HepG2 (cell line): Measurements from ENCODE around the gene AGAP1. TPM values are rescaled to one million over a fixed set of nuclear protein-coding genes. Genes with fewer than 3 reads are reported as not detected.

Experiments used
- ATAC-seq: fragments of 200-7000 bp; cut with Tn5 transposase; 3 replicates; pipeline ENCODE4 v1.9.1; 2020; ENCODE audit warnings: mild to moderate bottlenecking, moderate library complexity
- BruUV-seq: library from RNA; stranded (reverse); fragments of 400-500 nt; replicated peaks from 2 replicates; lab custom pipeline; 2021; lab: Mats Ljungman, UMichigan
- CTCF ChIA-PET: fragments of 300-600 bp; formaldehyde crosslinking; extraction: SDS; loops from one replicate; lab custom pipeline; 2021; ENCODE audit warnings: low total read pairs, inconsistent platforms, low intra/inter-chr PET ratio; lab: Yijun Ruan, JAX
- POLR2A ChIA-PET: fragments of 350-600 bp; sonication (Branson Sonifier 250); formaldehyde crosslinking; loops from one replicate; lab custom pipeline; 2020; ENCODE audit warnings: antibody characterized with exemption, inconsistent platforms; lab: Yijun Ruan, JAX
- DNase-seq: peaks from one replicate; pipeline ENCODE4 v3.0.0-alpha.2; 2015; ENCODE audit warnings: low spot score
- FAIRE-seq: peaks from 3 replicates; lab custom pipeline; 2011; peaks lifted over from hg19 to GRCh38; lab: Jason Lieb, UNC
- H2AFZ ChIP-seq: one replicate; pipeline ENCODE4 v1.6.1; 2011; ENCODE audit warnings: low read length, inconsistent platforms
- H3K27ac ChIP-seq: fragments of 300-600 bp; 3 replicates; pipeline ENCODE4 v1.8.0; 2011; ENCODE audit warnings: mixed run types, mild to moderate bottlenecking, mixed read lengths, low read length, inconsistent platforms; ENCODE audit not compliant: insufficient read depth; ENCODE audit errors: extremely low read length
- H3K27me3 ChIP-seq, 2 experiments: fragments of 200-600 bp in 1 of 2; 2 replicates in 1 of 2; 3 replicates in 1 of 2; pipeline versions ENCODE4 v1.6.0 to v1.8.0; 2011; ENCODE audit warnings: low read length in 2 of 2, mild to moderate bottlenecking in 2 of 2, moderate library complexity in 2 of 2, inconsistent platforms in 1 of 2; ENCODE audit not compliant: insufficient read depth in 2 of 2, control insufficient read depth in 1 of 2
- H3K36me3 ChIP-seq, 2 experiments: fragments of 200-600 bp in 1 of 2; replicated peaks in 1 of 2; 2 replicates in 1 of 2; 3 replicates in 1 of 2; pipeline versions ENCODE4 v1.5.1 to v1.8.0; 2011; ENCODE audit warnings: low read length in 2 of 2, inconsistent platforms in 1 of 2; ENCODE audit not compliant: insufficient read depth in 2 of 2, control insufficient read depth in 1 of 2
- H3K4me1 ChIP-seq: 2 replicates; pipeline ENCODE4 v1.5.1; 2012; ENCODE audit warnings: low read length, inconsistent platforms; ENCODE audit not compliant: insufficient read depth
- H3K4me2 ChIP-seq: 2 replicates; pipeline ENCODE4 v1.6.0; 2011; ENCODE audit warnings: low read depth, low read length, inconsistent platforms
- H3K4me3 ChIP-seq, 3 experiments: fragments of 200-600 bp in 1 of 3; sonication (generic), shearing (Covaris generic) in 1 of 3; replicated peaks in 1 of 3; 2 replicates each; pipeline ENCODE4 v1.5.1; 2011 to 2016; ENCODE audit warnings: low read length in 3 of 3, inconsistent platforms in 2 of 3, low read depth in 2 of 3, mild to moderate bottlenecking in 2 of 3, control low read depth in 1 of 3, mixed read lengths in 1 of 3; ENCODE audit not compliant: insufficient read depth in 1 of 3
- H3K79me2 ChIP-seq: one replicate; pipeline ENCODE4 v1.6.1; 2011; ENCODE audit warnings: low read length, inconsistent platforms; ENCODE audit not compliant: insufficient read depth
- H3K9ac ChIP-seq: 2 replicates; pipeline ENCODE4 v1.6.0; 2011; ENCODE audit warnings: mild to moderate bottlenecking, low read depth, low read length, inconsistent platforms; ENCODE audit not compliant: insufficient read depth
- H3K9me3 ChIP-seq: 2 replicates; pipeline ENCODE4 v1.5.1; 2012; ENCODE audit warnings: mild to moderate bottlenecking, low read length
- H4K20me1 ChIP-seq: 2 replicates; pipeline ENCODE4 v1.6.0; 2011; ENCODE audit warnings: inconsistent platforms, mild to moderate bottlenecking, low read length, moderate library complexity; ENCODE audit not compliant: insufficient read depth
- GLI4 ChIP-seq: sonication (generic); formaldehyde crosslinking; IDR thresholded peaks from 2 replicates; pipeline ENCODE4 v1.5.1; 2020; ENCODE audit warnings: missing genetic modification reagents, mild to moderate bottlenecking, moderate library complexity, borderline replicate concordance
- KLF6 ChIP-seq: IDR thresholded peaks from 2 replicates; pipeline ENCODE4 v1.8.0; 2016; ENCODE audit warnings: missing biosample characterization, missing genetic modification reagents
- RFX3 ChIP-seq: IDR thresholded peaks from 2 replicates; pipeline ENCODE4 v1.6.1; 2016; ENCODE audit warnings: missing biosample characterization, missing genetic modification reagents
- ZNF121 ChIP-seq: sonication (generic); formaldehyde crosslinking; IDR thresholded peaks from 2 replicates; pipeline ENCODE4 v1.5.0; 2020; ENCODE audit warnings: mild to moderate bottlenecking, missing genetic modification reagents
- ZNF572 ChIP-seq: sonication (generic); formaldehyde crosslinking; IDR thresholded peaks from 2 replicates; pipeline ENCODE4 v1.5.1; 2020; ENCODE audit warnings: mild to moderate bottlenecking, missing genetic modification reagents
- ZNF574 ChIP-seq: sonication (generic); formaldehyde crosslinking; IDR thresholded peaks from 2 replicates; pipeline ENCODE4 v1.4.0; 2020; ENCODE audit warnings: missing genetic modification reagents
- ZSCAN31 ChIP-seq: sonication (generic); formaldehyde crosslinking; IDR thresholded peaks from 2 replicates; pipeline ENCODE4 v1.5.0; 2020; ENCODE audit warnings: low read depth, mild to moderate bottlenecking, missing genetic modification reagents
- WGBS: methylation state at CpG from one replicate; pipeline ENCODE4 v1.1.6; 2017; ENCODE audit warnings: low lambda C conversion rate; 5-methylcytosine and 5-hydroxymethylcytosine counted together
- in situ Hi-C: cut with HindIII; loops from 2 replicates; pipeline ENCODE4 v1.10.0; 2017; ENCODE audit warnings: low pct_unique_long_range_greater_than_20kb; ENCODE audit not compliant: extremely low pct_ligation_motif_present
- intact Hi-C: fragments of 100-400 bp; cut with micrococcal nuclease; formaldehyde crosslinking; loops from one replicate; pipeline ENCODE4 v1.10.0; 2022; ENCODE audit not compliant: unreplicated experiment
- polyA plus RNA-seq, 8 experiments: library from polyadenylated mRNA; depleted of rRNA in 3 of 8; stranded (reverse) in 7 of 8; unstranded in 1 of 8; fragments of >200 nt; fragmentation: Illumina TruSeq in 4 of 8; extraction: Trizol in 4 of 8; gene quantifications; 2 replicates each; pipeline versions ENCODE4 v1.2.1 to v1.2.3, GENCODE V29; 2011 to 2016; ENCODE audit warnings: low read depth in 4 of 8, missing spikeins in 1 of 8, mixed read lengths in 1 of 8; ENCODE audit not compliant: insufficient read depth in 1 of 8
- total RNA-seq, 5 experiments: library from RNA; depleted of rRNA; stranded (reverse); fragments of >200 nt; fragmentation: Illumina TruSeq; extraction: Trizol; gene quantifications; 2 replicates each; pipeline ENCODE4 v1.2.3, GENCODE V29; 2016; ENCODE audit warnings: low read depth in 1 of 5
- TF ChIP-seq, protein P1 (sequence below): sonication (generic); formaldehyde crosslinking; IDR thresholded peaks from 2 replicates; pipeline ENCODE4 v1.5.1; 2020; ENCODE audit warnings: mild to moderate bottlenecking, missing genetic modification reagents, moderate library complexity
- TF ChIP-seq, protein P2 (sequence below): sonication (generic); formaldehyde crosslinking; IDR thresholded peaks from 2 replicates; pipeline ENCODE4 v1.8.0; 2022; ENCODE audit warnings: mild to moderate bottlenecking, missing genetic modification reagents, borderline replicate concordance

Gene AGAP1
- total and polyA plus RNA-seq, 2 of the 13 experiments (the other 11 are each of a cell fraction or from before 2014, with no cell fraction given) = 21.2 to 32.7 TPM

GRCh38 chr2:236040600-236041328 lies 546.9 kb downstream of the AGAP1 start:
- Histone ChIP-seq H3K36me3 (peaks cover 19 to 32% of the 10 kb centered on the region in 2 experiments), H3K4me2 (no peak overlapping the region), H4K20me1 (no peaks in the 10 kb centered on the region; the same call in 1 of the 2 replicates), H2AFZ (no peak overlapping the region), H3K9ac (no peak overlapping the region), H3K27me3 (no peaks in the 10 kb centered on the region), H3K4me3 (no peak overlapping the region), H3K79me2 (no peaks in the 10 kb centered on the region), H3K4me1 (no peaks in the 10 kb centered on the region), H3K27ac (no peak overlapping the region), H3K9me3 (no peaks in the 10 kb centered on the region)
- intact Hi-C loops (no loop called here), in situ Hi-C loops (no loop called here)
- TF ChIP-seq GLI4 (CRISPR knock-in tag) (no peak), ZNF572 (CRISPR knock-in tag) (no peak), KLF6 (CRISPR knock-in tag) (no peak), ZSCAN31 (CRISPR knock-in tag) (no peak), ZNF121 (CRISPR knock-in tag) (no peak)
- TF ChIP-seq, protein P1, sequence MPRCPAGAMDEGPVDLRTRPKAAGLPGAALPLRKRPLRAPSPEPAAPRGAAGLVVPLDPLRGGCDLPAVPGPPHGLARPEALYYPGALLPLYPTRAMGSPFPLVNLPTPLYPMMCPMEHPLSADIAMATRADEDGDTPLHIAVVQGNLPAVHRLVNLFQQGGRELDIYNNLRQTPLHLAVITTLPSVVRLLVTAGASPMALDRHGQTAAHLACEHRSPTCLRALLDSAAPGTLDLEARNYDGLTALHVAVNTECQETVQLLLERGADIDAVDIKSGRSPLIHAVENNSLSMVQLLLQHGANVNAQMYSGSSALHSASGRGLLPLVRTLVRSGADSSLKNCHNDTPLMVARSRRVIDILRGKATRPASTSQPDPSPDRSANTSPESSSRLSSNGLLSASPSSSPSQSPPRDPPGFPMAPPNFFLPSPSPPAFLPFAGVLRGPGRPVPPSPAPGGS (CRISPR knock-in tag) = no peak
- no peak for FAIRE-seq
- DNase-seq = no peak
- 97% methylated on average over 21 of the region's 21 CpGs for WGBS
- ChIA-PET POLR2A (no interaction called here), CTCF (no interaction called here)
- BruUV-seq = no TSS peak
- ATAC-seq = no peak

- POLR2A ChIA-PET = no interaction called here
- no TSS peak for BruUV-seq
- CTCF ChIA-PET = no interaction called here
- no peaks in the 10 kb centered on the region for H3K4me1 ChIP-seq
- no peak overlapping the region for H3K4me3 ChIP-seq
- in situ Hi-C loops (no loop called here), intact Hi-C loops (no loop called here)
- H3K9me3 ChIP-seq = no peaks in the 10 kb centered on the region
- FAIRE-seq (no peak), ATAC-seq (no peak), DNase-seq (no peak)
- H4K20me1 ChIP-seq = no peaks in the 10 kb centered on the region; the same call in 1 of the 2 replicates
- no peaks in the 10 kb centered on the region for H3K27me3 ChIP-seq
- H3K9ac ChIP-seq = no peak overlapping the region
- H3K4me2 ChIP-seq = no peak overlapping the region
- H3K36me3 ChIP-seq = peaks cover 19 to 29% of the 10 kb centered on the region in 2 experiments
- H3K27ac ChIP-seq = no peak overlapping the region
- 99% methylated on average over 8 of the region's 8 CpGs for WGBS
- no peak overlapping the region for H2AFZ ChIP-seq
- no peaks in the 10 kb centered on the region for H3K79me2 ChIP-seq
- TF ChIP-seq RFX3 (CRISPR knock-in tag) (no peak), ZNF574 (CRISPR knock-in tag) (no peak)
- TF ChIP-seq, protein P2, sequence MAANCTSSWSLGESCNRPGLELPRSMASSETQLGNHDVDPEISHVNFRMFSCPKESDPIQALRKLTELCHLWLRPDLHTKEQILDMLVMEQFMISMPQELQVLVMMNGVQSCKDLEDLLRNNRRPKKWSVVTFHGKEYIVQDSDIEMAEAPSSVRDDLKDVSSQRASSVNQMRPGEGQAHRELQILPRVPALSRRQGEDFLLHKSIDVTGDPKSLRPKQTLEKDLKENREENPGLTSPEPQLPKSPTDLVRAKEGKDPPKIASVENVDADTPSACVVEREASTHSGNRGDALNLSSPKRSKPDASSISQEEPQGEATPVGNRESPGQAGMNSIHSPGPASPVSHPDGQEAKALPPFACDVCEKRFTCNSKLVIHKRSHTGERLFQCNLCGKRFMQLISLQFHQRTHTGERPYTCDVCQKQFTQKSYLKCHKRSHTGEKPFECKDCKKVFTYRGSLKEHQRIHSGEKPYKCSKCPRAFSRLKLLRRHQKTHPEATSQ (CRISPR knock-in tag) = no peak
These were observed 547.8 kb downstream of the AGAP1 start for GRCh38 chr2:236041616-236042015.
